Stimulated activated CD8-positive, alpha-beta memory T cell treated with anti-CD3 and anti-CD28 coated beads, Interleukin-15, amount 100 ng/mL, for 4 hours (primary cell): ENCODE measurements around the gene HOXC6.

Experiments used
- DNase-seq, 2 donors: peaks; one replicate each; pipeline ENCODE4 v3.0.0-alpha.2; 2020; ENCODE audit warnings: low read depth in 2 of 2

Gene HOXC6

GRCh38 chr12:54029529-54030441 is 1.5 kb downstream of the HOXC6 start:
- DNase-seq, result no peak

- DNase-seq, result no peak
These were observed 2.2 kb downstream of the HOXC6 start for GRCh38 chr12:54030442-54030801.

- DNase-seq, result no peak
These were observed 2.7 kb downstream of the HOXC6 start for GRCh38 chr12:54030889-54031471.

GRCh38 chr12:54031480-54031879 is 3.2 kb downstream of the HOXC6 start:
- no peak for DNase-seq

GRCh38 chr12:54032086-54032619 is 3.9 kb downstream of the HOXC6 start:
- no peak for DNase-seq

GRCh38 chr12:54032627-54033100 is 4.4 kb downstream of the HOXC6 start, which contains the start of gene HOXC5:
Gene HOXC5, plus strand, starts transcription at chr12:54033050. Its CDS starts 73 bp downstream, at chr12:54033123.
- DNase-seq, result no peak

- no peak for DNase-seq
These were observed 5.1 kb downstream of the HOXC6 start for GRCh38 chr12:54033106-54033979.

- DNase-seq, result no peak
These were observed 5.9 kb downstream of the HOXC6 start for GRCh38 chr12:54033980-54034784.

GRCh38 chr12:54034785-54035310 is 6.6 kb downstream of the HOXC6 start:
- DNase-seq, result no peak

- DNase-seq, result no peak
These were observed 7.5 kb downstream of the HOXC6 start for GRCh38 chr12:54035568-54036264.

- no peak for DNase-seq
These were observed 8.6 kb downstream of the HOXC6 start for GRCh38 chr12:54036620-54037359.

- DNase-seq, result no peak
These were observed 9.4 kb downstream of the HOXC6 start for GRCh38 chr12:54037360-54038283.

- no peak for DNase-seq
These were observed 10.1 kb downstream of the HOXC6 start for GRCh38 chr12:54038284-54038870.

GRCh38 chr12:54038871-54039414 is 10.7 kb downstream of the HOXC6 start:
- no peak for DNase-seq

GRCh38 chr12:54039417-54040147 is 11.3 kb downstream of the HOXC6 start:
- no peak for DNase-seq

- DNase-seq, result no peak
These were observed 11.9 kb downstream of the HOXC6 start for GRCh38 chr12:54040148-54040494.

- DNase-seq, result no peak
These were observed 12.4 kb downstream of the HOXC6 start for GRCh38 chr12:54040648-54041047.
